KMS-11 (cell line): Measurements from ENCODE around the gene PGF.

Experiments used
- H2AFZ ChIP-seq: fragments of 200-600 bp; sonication (generic); 2 replicates; pipeline ENCODE4 v1.6.1; 2016; ENCODE audit warnings: antibody characterized with exemption, mixed run types, low read depth
- H3K27ac ChIP-seq: fragments of 200-600 bp; sonication (generic); 2 replicates; pipeline ENCODE4 v1.6.1; 2016; ENCODE audit warnings: mild to moderate bottlenecking, mixed run types
- H3K27me3 ChIP-seq: fragments of 200-600 bp; sonication (generic); 2 replicates; pipeline ENCODE4 v1.6.1; 2017; ENCODE audit warnings: mild to moderate bottlenecking, low read depth, mixed run types, moderate library complexity; ENCODE audit not compliant: insufficient read depth
- H3K36me3 ChIP-seq: fragments of 200-600 bp; sonication (generic); 2 replicates; pipeline ENCODE4 v1.6.1; 2017; ENCODE audit warnings: mild to moderate bottlenecking, mixed run types; ENCODE audit not compliant: insufficient read depth
- H3K4me1 ChIP-seq: fragments of 200-600 bp; sonication (generic); 2 replicates; pipeline ENCODE4 v1.6.1; 2016; ENCODE audit warnings: mild to moderate bottlenecking, low read depth, mixed run types; ENCODE audit not compliant: poor library complexity, severe bottlenecking
- H3K4me2 ChIP-seq: fragments of 200-600 bp; sonication (generic); 2 replicates; pipeline ENCODE4 v1.7.0; 2016; ENCODE audit warnings: mild to moderate bottlenecking, mixed run types
- H3K4me3 ChIP-seq: fragments of 200-600 bp; sonication (generic); IDR thresholded peaks from 2 replicates; pipeline ENCODE4 v1.6.1; 2017; ENCODE audit warnings: low read depth, low read length, mixed read lengths; ENCODE audit not compliant: insufficient read depth
- H3K79me2 ChIP-seq: fragments of 200-600 bp; sonication (generic); 2 replicates; pipeline ENCODE4 v1.6.1; 2016; ENCODE audit warnings: low read depth, mixed run types; ENCODE audit not compliant: insufficient read depth
- H3K9ac ChIP-seq: fragments of 200-600 bp; sonication (generic); 2 replicates; pipeline ENCODE4 v1.6.1; 2016; ENCODE audit warnings: mild to moderate bottlenecking, mixed run types
- H4K20me1 ChIP-seq: fragments of 200-600 bp; sonication (generic); 2 replicates; pipeline ENCODE4 v1.6.1; 2016; ENCODE audit warnings: mild to moderate bottlenecking, mixed run types; ENCODE audit not compliant: insufficient read depth
- CTCF ChIP-seq: fragments of 200-600 bp; sonication (generic); conservative IDR thresholded peaks from 2 replicates; pipeline ENCODE4 v1.6.1; 2017; ENCODE audit warnings: low read depth, mild to moderate bottlenecking, antibody characterized with exemption, low read length, moderate library complexity, mixed read lengths

Gene PGF

GRCh38 chr14:74938531-74939495, 16.6 kb downstream of the PGF start:
- Histone ChIP-seq H2AFZ (no peak overlapping the region), H3K27me3 (no peaks in the 10 kb centered on the region), H3K4me1 (no peaks in the 10 kb centered on the region), H3K27ac (no peak overlapping the region), H3K36me3 (no peaks in the 10 kb centered on the region), H3K79me2 (no peaks in the 10 kb centered on the region), H4K20me1 (no peaks in the 10 kb centered on the region), H3K4me3 (no peak overlapping the region), H3K4me2 (no peak overlapping the region), H3K9ac (no peak overlapping the region)
- TF ChIP-seq CTCF = no peak

- H3K4me2 ChIP-seq = no peak overlapping the region
- H3K27ac ChIP-seq = no peak overlapping the region
- no peaks in the 10 kb centered on the region for H3K36me3 ChIP-seq
- H3K4me1 ChIP-seq = no peaks in the 10 kb centered on the region
- no peaks in the 10 kb centered on the region for H4K20me1 ChIP-seq
- no peak for TF ChIP-seq CTCF
- no peaks in the 10 kb centered on the region for H3K79me2 ChIP-seq
- no peak overlapping the region for H3K9ac ChIP-seq
- no peak overlapping the region for H3K4me3 ChIP-seq
- no peak overlapping the region for H2AFZ ChIP-seq
- H3K27me3 ChIP-seq = no peaks in the 10 kb centered on the region
These were observed 18.2 kb downstream of the PGF start for GRCh38 chr14:74937171-74937570.

GRCh38 chr14:74936731-74937130, 18.7 kb downstream of the PGF start:
- no peaks in the 10 kb centered on the region for H3K27me3 ChIP-seq
- H3K9ac ChIP-seq = no peak overlapping the region
- H3K4me2 ChIP-seq = no peak overlapping the region
- no peak overlapping the region for H2AFZ ChIP-seq
- no peaks in the 10 kb centered on the region for H4K20me1 ChIP-seq
- no peak overlapping the region for H3K27ac ChIP-seq
- H3K36me3 ChIP-seq = no peaks in the 10 kb centered on the region
- TF ChIP-seq CTCF = no peak
- H3K4me3 ChIP-seq = no peak overlapping the region
- no peaks in the 10 kb centered on the region for H3K79me2 ChIP-seq
- no peaks in the 10 kb centered on the region for H3K4me1 ChIP-seq

- Histone ChIP-seq H3K79me2 (no peaks in the 10 kb centered on the region), H3K36me3 (no peaks in the 10 kb centered on the region), H3K9ac (no peak overlapping the region), H3K27me3 (no peaks in the 10 kb centered on the region), H3K27ac (no peak overlapping the region), H4K20me1 (no peaks in the 10 kb centered on the region), H3K4me2 (no peak overlapping the region), H2AFZ (no peak overlapping the region), H3K4me1 (no peaks in the 10 kb centered on the region), H3K4me3 (no peak overlapping the region)
- no peak for TF ChIP-seq CTCF
These were observed 19.2 kb downstream of the PGF start for GRCh38 chr14:74936151-74936550.
